Measurements from ENCODE around the gene UMODL1.

The UMODL1 gene

DNA sequence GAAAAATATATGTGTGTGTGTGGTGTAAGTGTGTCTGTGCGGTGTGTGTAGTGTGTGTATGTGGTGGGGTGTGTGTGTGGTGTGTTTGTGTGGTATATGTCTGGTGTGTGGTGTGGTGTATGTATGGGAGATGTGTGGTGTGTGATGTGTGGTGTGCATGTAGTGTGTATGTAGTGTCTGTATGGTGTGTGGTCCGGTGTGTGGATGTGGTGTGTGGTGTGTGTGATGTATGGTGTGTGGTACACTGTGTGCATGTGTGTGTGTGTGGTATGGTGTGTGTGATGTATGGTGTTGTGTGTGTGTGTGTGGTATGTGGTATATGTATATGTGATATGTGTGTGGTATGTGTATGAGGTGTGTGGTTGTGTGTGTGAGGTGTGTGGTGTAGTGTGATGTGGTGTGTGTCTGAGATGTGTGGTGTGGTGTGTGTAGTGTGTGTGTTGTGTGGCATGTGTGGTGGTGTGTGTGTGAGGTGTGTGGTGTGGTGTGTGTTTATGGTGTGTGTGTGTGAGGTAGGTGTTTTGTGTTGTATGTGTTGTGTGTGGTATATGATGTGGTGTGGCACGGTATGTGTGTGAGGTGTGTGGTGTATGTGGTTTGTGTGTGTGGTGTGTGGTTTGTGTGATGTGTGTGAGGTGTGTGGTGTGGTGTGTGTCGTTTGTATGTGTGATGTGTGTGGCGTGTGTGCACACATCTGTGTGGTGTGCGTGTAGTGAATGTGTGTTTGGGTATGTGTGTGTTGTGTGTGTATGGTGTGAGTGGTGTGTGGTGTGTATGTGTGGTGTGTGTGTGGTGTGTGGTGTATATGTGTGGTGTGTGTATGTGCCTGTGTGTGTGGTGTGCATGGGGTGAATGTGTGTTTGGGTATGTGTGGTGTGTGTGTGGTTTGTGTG lies 112.5 kb downstream of the UMODL1 start (continued):
- TF ChIP-seq ZNF621 (tag by site-specific recombination; IDR thresholded peaks at IDR 0.05) (peak; percentile 69; the same call in 1 of the 2 replicates), ZNF777 (tag by site-specific recombination; IDR thresholded peaks at IDR 0.05; ENCODE audit: borderline replicate concordance) (no peak), ZNF776 (tag by site-specific recombination; IDR thresholded peaks at IDR 0.05; ENCODE audit: borderline replicate concordance) (no peak; the same call in none of the 2 replicates), ZNF670 (tag by site-specific recombination; IDR thresholded peaks at IDR 0.05; ENCODE audit: low read depth) (peak; percentile 21), ZNF747 (tag by site-specific recombination; IDR thresholded peaks at IDR 0.05) (no peak), ZNF311 (tag by site-specific recombination; IDR thresholded peaks at IDR 0.05; ENCODE audit: borderline replicate concordance) (peak; percentile 66), ZNF768 (tag by site-specific recombination; IDR thresholded peaks at IDR 0.05) (no peak), ZNF169 (tag by site-specific recombination; IDR thresholded peaks at IDR 0.05) (peak; percentile 51; the same call in 1 of the 2 replicates), SETDB1 (IDR thresholded peaks at IDR 0.05; ENCODE audit: insufficient read length, low read length) (no peak), ZNF707 (tag by site-specific recombination; IDR thresholded peaks at IDR 0.05) (no peak; the same call in none of the 2 replicates), ZBTB48 (tag by site-specific recombination; IDR thresholded peaks at IDR 0.05) (0 out of 2 replicates have a peak, but pooled peaks have one; percentile 19), ZEB2 (tag by site-specific recombination; IDR thresholded peaks at IDR 0.05) (no peak), ZNF23 (tag by site-specific recombination; IDR thresholded peaks at IDR 0.05; ENCODE audit: borderline replicate concordance) (no peak), ZNF521 (tag by site-specific recombination; IDR thresholded peaks at IDR 0.05) (peak; percentile 57; the same call in 1 of the 2 replicates), ZNF211 (tag by site-specific recombination; IDR thresholded peaks at IDR 0.05; ENCODE audit: low read depth) (peak; percentile 87), TRIM28 (IDR thresholded peaks at IDR 0.05; ENCODE audit: borderline replicate concordance, low read length) (no peak), ZNF423 (tag by site-specific recombination; IDR thresholded peaks at IDR 0.05) (no peak; the same call in 1 of the 2 replicates), ZSCAN16 (tag by site-specific recombination; IDR thresholded peaks at IDR 0.05) (no peak), ZNF677 (tag by site-specific recombination; IDR thresholded peaks at IDR 0.05) (no peak), ZNF596 (tag by site-specific recombination; IDR thresholded peaks at IDR 0.05) (no peak), ZNF354C (tag by site-specific recombination; IDR thresholded peaks at IDR 0.05; ENCODE audit: borderline replicate concordance, low read depth) (0 out of 2 replicates have a peak, but pooled peaks have one; percentile 40), ZBTB7A (tag by site-specific recombination; IDR thresholded peaks at IDR 0.05; ENCODE audit: low read depth) (no peak)
- TF ChIP-seq, protein P1, sequence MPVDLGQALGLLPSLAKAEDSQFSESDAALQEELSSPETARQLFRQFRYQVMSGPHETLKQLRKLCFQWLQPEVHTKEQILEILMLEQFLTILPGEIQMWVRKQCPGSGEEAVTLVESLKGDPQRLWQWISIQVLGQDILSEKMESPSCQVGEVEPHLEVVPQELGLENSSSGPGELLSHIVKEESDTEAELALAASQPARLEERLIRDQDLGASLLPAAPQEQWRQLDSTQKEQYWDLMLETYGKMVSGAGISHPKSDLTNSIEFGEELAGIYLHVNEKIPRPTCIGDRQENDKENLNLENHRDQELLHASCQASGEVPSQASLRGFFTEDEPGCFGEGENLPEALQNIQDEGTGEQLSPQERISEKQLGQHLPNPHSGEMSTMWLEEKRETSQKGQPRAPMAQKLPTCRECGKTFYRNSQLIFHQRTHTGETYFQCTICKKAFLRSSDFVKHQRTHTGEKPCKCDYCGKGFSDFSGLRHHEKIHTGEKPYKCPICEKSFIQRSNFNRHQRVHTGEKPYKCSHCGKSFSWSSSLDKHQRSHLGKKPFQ (tag by site-specific recombination; IDR thresholded peaks at IDR 0.05), result peak; percentile 62; the same call in 1 of the 2 replicates
- TF ChIP-seq, protein P2, sequence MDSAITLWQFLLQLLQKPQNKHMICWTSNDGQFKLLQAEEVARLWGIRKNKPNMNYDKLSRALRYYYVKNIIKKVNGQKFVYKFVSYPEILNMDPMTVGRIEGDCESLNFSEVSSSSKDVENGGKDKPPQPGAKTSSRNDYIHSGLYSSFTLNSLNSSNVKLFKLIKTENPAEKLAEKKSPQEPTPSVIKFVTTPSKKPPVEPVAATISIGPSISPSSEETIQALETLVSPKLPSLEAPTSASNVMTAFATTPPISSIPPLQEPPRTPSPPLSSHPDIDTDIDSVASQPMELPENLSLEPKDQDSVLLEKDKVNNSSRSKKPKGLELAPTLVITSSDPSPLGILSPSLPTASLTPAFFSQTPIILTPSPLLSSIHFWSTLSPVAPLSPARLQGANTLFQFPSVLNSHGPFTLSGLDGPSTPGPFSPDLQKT (IDR thresholded peaks at IDR 0.05; ENCODE audit: borderline replicate concordance, low read depth, low read length), result no peak
- TF ChIP-seq, protein P3, sequence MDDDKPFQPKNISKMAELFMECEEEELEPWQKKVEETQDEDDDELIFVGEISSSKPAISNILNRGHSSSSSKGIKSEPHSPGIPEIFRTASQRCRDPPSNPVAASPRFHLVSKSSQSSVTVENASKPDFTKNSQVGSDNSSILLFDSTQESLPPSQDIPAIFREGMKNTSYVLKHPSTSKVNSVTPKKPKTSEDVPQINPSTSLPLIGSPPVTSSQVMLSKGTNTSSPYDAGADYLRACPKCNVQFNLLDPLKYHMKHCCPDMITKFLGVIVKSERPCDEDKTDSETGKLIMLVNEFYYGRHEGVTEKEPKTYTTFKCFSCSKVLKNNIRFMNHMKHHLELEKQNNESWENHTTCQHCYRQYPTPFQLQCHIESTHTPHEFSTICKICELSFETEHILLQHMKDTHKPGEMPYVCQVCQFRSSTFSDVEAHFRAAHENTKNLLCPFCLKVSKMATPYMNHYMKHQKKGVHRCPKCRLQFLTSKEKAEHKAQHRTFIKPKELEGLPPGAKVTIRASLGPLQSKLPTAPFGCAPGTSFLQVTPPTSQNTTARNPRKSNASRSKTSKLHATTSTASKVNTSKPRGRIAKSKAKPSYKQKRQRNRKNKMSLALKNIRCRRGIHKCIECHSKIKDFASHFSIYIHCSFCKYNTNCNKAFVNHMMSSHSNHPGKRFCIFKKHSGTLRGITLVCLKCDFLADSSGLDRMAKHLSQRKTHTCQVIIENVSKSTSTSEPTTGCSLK (tag by site-specific recombination; IDR thresholded peaks at IDR 0.05), result peak; percentile 18; the same call in 1 of the 2 replicates
- TF ChIP-seq, protein P4, sequence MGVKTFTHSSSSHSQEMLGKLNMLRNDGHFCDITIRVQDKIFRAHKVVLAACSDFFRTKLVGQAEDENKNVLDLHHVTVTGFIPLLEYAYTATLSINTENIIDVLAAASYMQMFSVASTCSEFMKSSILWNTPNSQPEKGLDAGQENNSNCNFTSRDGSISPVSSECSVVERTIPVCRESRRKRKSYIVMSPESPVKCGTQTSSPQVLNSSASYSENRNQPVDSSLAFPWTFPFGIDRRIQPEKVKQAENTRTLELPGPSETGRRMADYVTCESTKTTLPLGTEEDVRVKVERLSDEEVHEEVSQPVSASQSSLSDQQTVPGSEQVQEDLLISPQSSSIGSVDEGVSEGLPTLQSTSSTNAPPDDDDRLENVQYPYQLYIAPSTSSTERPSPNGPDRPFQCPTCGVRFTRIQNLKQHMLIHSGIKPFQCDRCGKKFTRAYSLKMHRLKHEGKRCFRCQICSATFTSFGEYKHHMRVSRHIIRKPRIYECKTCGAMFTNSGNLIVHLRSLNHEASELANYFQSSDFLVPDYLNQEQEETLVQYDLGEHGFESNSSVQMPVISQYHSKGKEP (tag by site-specific recombination; IDR thresholded peaks at IDR 0.05), result no peak
- TF ChIP-seq, protein P5, sequence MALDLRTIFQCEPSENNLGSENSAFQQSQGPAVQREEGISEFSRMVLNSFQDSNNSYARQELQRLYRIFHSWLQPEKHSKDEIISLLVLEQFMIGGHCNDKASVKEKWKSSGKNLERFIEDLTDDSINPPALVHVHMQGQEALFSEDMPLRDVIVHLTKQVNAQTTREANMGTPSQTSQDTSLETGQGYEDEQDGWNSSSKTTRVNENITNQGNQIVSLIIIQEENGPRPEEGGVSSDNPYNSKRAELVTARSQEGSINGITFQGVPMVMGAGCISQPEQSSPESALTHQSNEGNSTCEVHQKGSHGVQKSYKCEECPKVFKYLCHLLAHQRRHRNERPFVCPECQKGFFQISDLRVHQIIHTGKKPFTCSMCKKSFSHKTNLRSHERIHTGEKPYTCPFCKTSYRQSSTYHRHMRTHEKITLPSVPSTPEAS (tag by site-specific recombination; IDR thresholded peaks at IDR 0.05), result no peak
- TF ChIP-seq, protein P6, sequence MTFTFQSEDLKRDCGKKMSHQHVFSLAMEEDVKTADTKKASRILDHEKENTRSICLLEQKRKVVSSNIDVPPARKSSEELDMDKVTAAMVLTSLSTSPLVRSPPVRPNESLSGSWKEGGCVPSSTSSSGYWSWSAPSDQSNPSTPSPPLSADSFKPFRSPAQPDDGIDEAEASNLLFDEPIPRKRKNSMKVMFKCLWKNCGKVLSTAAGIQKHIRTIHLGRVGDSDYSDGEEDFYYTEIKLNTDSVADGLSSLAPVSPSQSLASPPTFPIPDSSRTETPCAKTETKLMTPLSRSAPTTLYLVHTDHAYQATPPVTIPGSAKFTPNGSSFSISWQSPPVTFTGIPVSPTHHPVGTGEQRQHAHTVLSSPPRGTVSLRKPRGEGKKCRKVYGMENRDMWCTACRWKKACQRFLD (tag by site-specific recombination; IDR thresholded peaks at IDR 0.05), result 0 out of 2 replicates have a peak, but pooled peaks have one; percentile 8

Measured in HEK293 (cell line).